A673 (cell line): ENCODE results near the gene KRTAP4-1. TPM values are rescaled to one million over a fixed set of nuclear protein-coding genes. Genes with fewer than 3 reads are reported as not detected.
"Not testable (repeated sequence)": the region's sequence is repeated elsewhere in the genome, so short reads cannot be mapped to it uniquely, and the experiment has no call there.

Experiments used
- BruUV-seq: library from RNA; stranded (reverse); fragments of 400-500 nt; replicated peaks from 2 replicates; lab custom pipeline; 2021; lab: Mats Ljungman, UMichigan
- CTCF ChIA-PET: fragments of 300-600 bp; sonication (Branson Sonifier 250); formaldehyde crosslinking; loops from one replicate; lab custom pipeline; 2022; ENCODE audit warnings: antibody characterized with exemption; lab: Charles Lee
- POLR2A ChIA-PET: fragments of 300-600 bp; sonication (Branson Sonifier 250); formaldehyde crosslinking; loops from one replicate; lab custom pipeline; 2022; ENCODE audit warnings: antibody characterized with exemption; ENCODE audit not compliant: low non-redundant PET; lab: Charles Lee
- DNase-seq: peaks from one replicate; pipeline ENCODE4 v3.0.0-alpha.2; 2015; ENCODE audit warnings: low spot score
- H3K27ac ChIP-seq: fragments of 200-600 bp; sonication (generic); 2 replicates; pipeline ENCODE4 v1.5.1; 2016; ENCODE audit warnings: mixed run types, low read depth, mild to moderate bottlenecking, mixed read lengths, antibody characterized with exemption, low read length; ENCODE audit not compliant: poor library complexity, severe bottlenecking
- H3K27me3 ChIP-seq: fragments of 200-600 bp; sonication (generic); replicated peaks from 2 replicates; pipeline ENCODE4 v1.6.1; 2017; ENCODE audit warnings: mixed run types, low read depth, mild to moderate bottlenecking, mixed read lengths, antibody characterized with exemption, low read length; ENCODE audit not compliant: insufficient read depth, poor library complexity
- H3K36me3 ChIP-seq: fragments of 200-600 bp; sonication (generic); 2 replicates; pipeline ENCODE4 v1.6.1; 2016; ENCODE audit warnings: mixed run types, mild to moderate bottlenecking, mixed read lengths, antibody characterized with exemption, low read length; ENCODE audit not compliant: insufficient read depth, poor library complexity, severe bottlenecking
- H3K4me1 ChIP-seq: fragments of 200-600 bp; sonication (generic); 2 replicates; pipeline ENCODE4 v1.6.1; 2017; ENCODE audit warnings: mixed run types, mild to moderate bottlenecking, mixed read lengths, antibody characterized with exemption, low read length; ENCODE audit not compliant: insufficient read depth, poor library complexity, severe bottlenecking
- H3K4me3 ChIP-seq: fragments of 200-600 bp; sonication (generic); 2 replicates; pipeline ENCODE4 v1.5.1; 2016; ENCODE audit warnings: low read depth, mixed run types, mild to moderate bottlenecking, mixed read lengths, low read length; ENCODE audit not compliant: poor library complexity, severe bottlenecking
- H3K9me3 ChIP-seq: fragments of 200-600 bp; sonication (generic); 2 replicates; pipeline ENCODE4 v1.6.1; 2016; ENCODE audit warnings: mixed run types, low read depth, mild to moderate bottlenecking, mixed read lengths, antibody characterized with exemption, low read length; ENCODE audit not compliant: poor library complexity, severe bottlenecking
- CTCF ChIP-seq: fragments of 300-800, 200-600 bp; sonication (generic); conservative IDR thresholded peaks from 2 replicates; pipeline ENCODE4 v1.5.1; 2017; ENCODE audit warnings: low read depth, mild to moderate bottlenecking, antibody characterized with exemption, low read length, moderate library complexity, mixed read lengths
- EZH2 ChIP-seq: fragments of 200-600 bp; sonication (generic); IDR thresholded peaks from 2 replicates; pipeline ENCODE4 v1.6.1; 2017; ENCODE audit warnings: borderline replicate concordance, low read depth, mild to moderate bottlenecking, mixed read lengths, antibody characterized with exemption, low read length; ENCODE audit not compliant: poor library complexity, severe bottlenecking
- intact Hi-C: fragments of 100-400 bp; cut with micrococcal nuclease; formaldehyde crosslinking; loops from one replicate; pipeline ENCODE4 v1.10.0; 2022; ENCODE audit not compliant: unreplicated experiment
- total RNA-seq: library from RNA; stranded (reverse); gene quantifications from 2 replicates; pipeline ENCODE4 v1.2.3, GENCODE V29; 2021

Gene KRTAP4-1
- total RNA-seq, 1 experiment from 2014 or later, result not detected

- intact Hi-C loops, result no loop called here
- Histone ChIP-seq H3K36me3 (no peaks in the 10 kb centered on the region), H3K27ac (no peak overlapping the region), H3K27me3 (no peaks in the 10 kb centered on the region), H3K4me3 (no peak overlapping the region), H3K4me1 (no peaks in the 10 kb centered on the region), H3K9me3 (no peaks in the 10 kb centered on the region)
- no peak for DNase-seq
- CTCF ChIA-PET, result no interaction called here
- POLR2A ChIA-PET, result no interaction called here
- no TSS peak for BruUV-seq
- TF ChIP-seq CTCF (no peak), EZH2 (no peak)
Measured at GRCh38 chr17:41196068-41196467, 11.4 kb upstream of the KRTAP4-1 start.

- no TSS peak for BruUV-seq
- no peaks in the 10 kb centered on the region for H3K4me1 ChIP-seq
- TF ChIP-seq EZH2 (no peak), CTCF (no peak)
- intact Hi-C loops, result no loop called here
- H3K36me3 ChIP-seq, result no peaks in the 10 kb centered on the region
- POLR2A ChIA-PET, result no interaction called here
- CTCF ChIA-PET, result no interaction called here
- no peak overlapping the region for H3K27ac ChIP-seq
- H3K4me3 ChIP-seq, result no peak overlapping the region
- no peak for DNase-seq
- H3K9me3 ChIP-seq, result no peaks in the 10 kb centered on the region
- no peaks in the 10 kb centered on the region for H3K27me3 ChIP-seq
Measured at GRCh38 chr17:41190328-41190727, 5.6 kb upstream of the KRTAP4-1 start.

GRCh38 chr17:41189837-41190318 lies 5.2 kb upstream of the KRTAP4-1 start, which contains the start of gene KRTAP9-1:
TSS of gene KRTAP9-1 (plus strand) at chr17:41189887. CDS start at chr17:41189887, 0 bp downstream.
- H3K9me3 ChIP-seq, H3K36me3 ChIP-seq, H3K27ac ChIP-seq, BruUV-seq, H3K4me3 ChIP-seq, POLR2A ChIA-PET, H3K27me3 ChIP-seq, DNase-seq, CTCF ChIA-PET, intact Hi-C loops, H3K4me1 ChIP-seq: not testable (repeated sequence)

GRCh38 chr17:41186872-41187271 lies 2.2 kb upstream of the KRTAP4-1 start:
- Histone ChIP-seq H3K4me1 (no peaks in the 10 kb centered on the region), H3K36me3 (no peaks in the 10 kb centered on the region), H3K27ac (no peak overlapping the region), H3K9me3 (no peaks in the 10 kb centered on the region), H3K27me3 (no peaks in the 10 kb centered on the region), H3K4me3 (no peak overlapping the region)
- ChIA-PET CTCF (no interaction called here), POLR2A (no interaction called here)
- BruUV-seq, result no TSS peak
- TF ChIP-seq EZH2 (no peak), CTCF (no peak)
- DNase-seq, result no peak
- intact Hi-C loops, result no loop called here
